Activated naive CD8-positive, alpha-beta T cell treated with anti-CD3 and anti-CD28 coated beads for 36 hours (primary cell): Measurements from ENCODE around the gene UROC1. TPM values are rescaled to one million over a fixed set of nuclear protein-coding genes. Genes with fewer than 3 reads are reported as not detected.

Experiments used
- DNase-seq: peaks from one replicate; pipeline ENCODE4 v3.0.0; 2021
- H3K27ac Mint-ChIP-seq: one replicate; pipeline ENCODE4 v1.8.0; 2022; ENCODE audit warnings: mild to moderate bottlenecking, moderate library complexity, mixed read lengths
- H3K27me3 Mint-ChIP-seq: one replicate; pipeline ENCODE4 v1.8.0; 2022; ENCODE audit warnings: mild to moderate bottlenecking, mixed read lengths
- H3K36me3 Mint-ChIP-seq: one replicate; pipeline ENCODE4 v1.8.0; 2021; ENCODE audit warnings: mild to moderate bottlenecking, mixed read lengths
- H3K4me1 Mint-ChIP-seq: one replicate; pipeline ENCODE4 v1.8.0; 2021; ENCODE audit warnings: mixed read lengths
- H3K4me3 Mint-ChIP-seq: one replicate; pipeline ENCODE4 v1.8.0; 2022; ENCODE audit warnings: mild to moderate bottlenecking, moderate library complexity, mixed read lengths
- H3K9me3 Mint-ChIP-seq: one replicate; pipeline ENCODE4 v1.8.0; 2022; ENCODE audit warnings: mixed read lengths
- total RNA-seq, 2 experiments: library from RNA; stranded (reverse); gene quantifications; one replicate each; pipeline ENCODE4 v1.2.3, GENCODE V29; 2021

UROC1 gene
- total RNA-seq, 2 experiments from 2014 or later, result not detected

GRCh38 chr3:126502656-126503055 is 14.9 kb downstream of the UROC1 start:
- H3K4me3 Mint-ChIP-seq, result no peak overlapping the region
- H3K27ac Mint-ChIP-seq, result no peak overlapping the region
- no peak for DNase-seq
- H3K27me3 Mint-ChIP-seq, result no peaks in the 10 kb centered on the region
- H3K36me3 Mint-ChIP-seq, result no peaks in the 10 kb centered on the region
- H3K4me1 Mint-ChIP-seq, result no peaks in the 10 kb centered on the region
- no peaks in the 10 kb centered on the region for H3K9me3 Mint-ChIP-seq

- no peaks in the 10 kb centered on the region for H3K36me3 Mint-ChIP-seq
- H3K4me1 Mint-ChIP-seq, result no peaks in the 10 kb centered on the region
- no peak overlapping the region for H3K27ac Mint-ChIP-seq
- H3K27me3 Mint-ChIP-seq, result no peaks in the 10 kb centered on the region
- no peak for DNase-seq
- H3K9me3 Mint-ChIP-seq, result no peaks in the 10 kb centered on the region
- no peak overlapping the region for H3K4me3 Mint-ChIP-seq
Observed at GRCh38 chr3:126501736-126502135, 15.8 kb downstream of the UROC1 start.

- no peak overlapping the region for H3K4me3 Mint-ChIP-seq
- H3K27ac Mint-ChIP-seq, result no peak overlapping the region
- no peaks in the 10 kb centered on the region for H3K27me3 Mint-ChIP-seq
- no peaks in the 10 kb centered on the region for H3K9me3 Mint-ChIP-seq
- H3K4me1 Mint-ChIP-seq, result no peaks in the 10 kb centered on the region
- no peaks in the 10 kb centered on the region for H3K36me3 Mint-ChIP-seq
- no peak for DNase-seq
Observed at GRCh38 chr3:126501054-126501453, 16.5 kb downstream of the UROC1 start.

GRCh38 chr3:126500016-126500415 is 17.6 kb downstream of the UROC1 start:
- Mint-ChIP-seq H3K27me3 (no peaks in the 10 kb centered on the region), H3K27ac (no peak overlapping the region), H3K9me3 (no peaks in the 10 kb centered on the region), H3K36me3 (no peaks in the 10 kb centered on the region), H3K4me3 (no peak overlapping the region), H3K4me1 (no peaks in the 10 kb centered on the region)
- DNase-seq, result no peak

GRCh38 chr3:126499401-126499800 is 18.2 kb downstream of the UROC1 start:
- no peak for DNase-seq
- Mint-ChIP-seq H3K36me3 (no peaks in the 10 kb centered on the region), H3K4me3 (no peak overlapping the region), H3K27ac (no peak overlapping the region), H3K9me3 (no peaks in the 10 kb centered on the region), H3K27me3 (no peaks in the 10 kb centered on the region), H3K4me1 (no peaks in the 10 kb centered on the region)

GRCh38 chr3:126498929-126499328 is 18.6 kb downstream of the UROC1 start:
- H3K27me3 Mint-ChIP-seq, result no peaks in the 10 kb centered on the region
- H3K4me1 Mint-ChIP-seq, result peaks cover 3% of the 10 kb centered on the region
- DNase-seq, result no peak
- no peaks in the 10 kb centered on the region for H3K36me3 Mint-ChIP-seq
- H3K9me3 Mint-ChIP-seq, result no peaks in the 10 kb centered on the region
- H3K27ac Mint-ChIP-seq, result no peak overlapping the region
- H3K4me3 Mint-ChIP-seq, result no peak overlapping the region

GRCh38 chr3:126498461-126498860 is 19.1 kb downstream of the UROC1 start:
- Mint-ChIP-seq H3K9me3 (no peaks in the 10 kb centered on the region), H3K4me1 (peaks cover 3% of the 10 kb centered on the region), H3K27ac (no peak overlapping the region), H3K4me3 (no peak overlapping the region), H3K36me3 (no peaks in the 10 kb centered on the region), H3K27me3 (no peaks in the 10 kb centered on the region)
- DNase-seq, result no peak

GRCh38 chr3:126497956-126498355 is 19.6 kb downstream of the UROC1 start:
- Mint-ChIP-seq H3K4me1 (peaks cover 7% of the 10 kb centered on the region), H3K9me3 (no peaks in the 10 kb centered on the region), H3K4me3 (no peak overlapping the region), H3K36me3 (no peaks in the 10 kb centered on the region), H3K27me3 (no peaks in the 10 kb centered on the region), H3K27ac (no peak overlapping the region)
- no peak for DNase-seq

GRCh38 chr3:126496894-126497850 is 20.4 kb downstream of the UROC1 start:
- no peak overlapping the region for H3K27ac Mint-ChIP-seq
- H3K4me3 Mint-ChIP-seq, result no peak overlapping the region
- DNase-seq, result no peak
- H3K4me1 Mint-ChIP-seq, result peaks cover 7% of the 10 kb centered on the region
- H3K36me3 Mint-ChIP-seq, result no peaks in the 10 kb centered on the region
- no peaks in the 10 kb centered on the region for H3K27me3 Mint-ChIP-seq
- no peaks in the 10 kb centered on the region for H3K9me3 Mint-ChIP-seq

GRCh38 chr3:126495786-126496185 is 21.8 kb downstream of the UROC1 start:
- no peak overlapping the region for H3K4me3 Mint-ChIP-seq
- no peak for DNase-seq
- no peak overlapping the region for H3K27ac Mint-ChIP-seq
- no peaks in the 10 kb centered on the region for H3K36me3 Mint-ChIP-seq
- peaks cover 7% of the 10 kb centered on the region for H3K4me1 Mint-ChIP-seq
- no peaks in the 10 kb centered on the region for H3K9me3 Mint-ChIP-seq
- no peaks in the 10 kb centered on the region for H3K27me3 Mint-ChIP-seq

GRCh38 chr3:126494970-126495230 is 22.7 kb downstream of the UROC1 start:
- Mint-ChIP-seq H3K36me3 (no peaks in the 10 kb centered on the region), H3K27ac (no peak overlapping the region), H3K9me3 (no peaks in the 10 kb centered on the region)

GRCh38 chr3:126494204-126494969 is 23.2 kb downstream of the UROC1 start:
- Mint-ChIP-seq H3K27ac (no peak overlapping the region), H3K36me3 (no peaks in the 10 kb centered on the region), H3K4me3 (no peak overlapping the region)

More at GRCh38 chr3:126494970-126495230, 22.7 kb downstream of the UROC1 start:
- H3K4me3 Mint-ChIP-seq, result no peak overlapping the region
- no peaks in the 10 kb centered on the region for H3K27me3 Mint-ChIP-seq
- peaks cover 7% of the 10 kb centered on the region for H3K4me1 Mint-ChIP-seq
- DNase-seq, result no peak

GRCh38 chr3:126493739-126494138 is 23.8 kb downstream of the UROC1 start:
- Mint-ChIP-seq H3K36me3 (no peaks in the 10 kb centered on the region), H3K27me3 (no peaks in the 10 kb centered on the region), H3K4me1 (peaks cover 7% of the 10 kb centered on the region), H3K9me3 (no peaks in the 10 kb centered on the region), H3K4me3 (no peak overlapping the region), H3K27ac (no peak overlapping the region)
- DNase-seq, result no peak

More at GRCh38 chr3:126494204-126494969, 23.2 kb downstream of the UROC1 start:
- Mint-ChIP-seq H3K4me1 (peaks cover 7% of the 10 kb centered on the region), H3K9me3 (no peaks in the 10 kb centered on the region), H3K27me3 (no peaks in the 10 kb centered on the region)
- no peak for DNase-seq

- no peak for DNase-seq
- Mint-ChIP-seq H3K4me3 (no peak overlapping the region), H3K4me1 (peaks cover 7% of the 10 kb centered on the region), H3K27me3 (no peaks in the 10 kb centered on the region), H3K9me3 (no peaks in the 10 kb centered on the region), H3K27ac (no peak overlapping the region), H3K36me3 (no peaks in the 10 kb centered on the region)
Observed at GRCh38 chr3:126493051-126493450, 24.5 kb downstream of the UROC1 start.

- Mint-ChIP-seq H3K4me3 (no peak overlapping the region), H3K27ac (no peak overlapping the region), H3K36me3 (no peaks in the 10 kb centered on the region), H3K27me3 (no peaks in the 10 kb centered on the region), H3K9me3 (no peaks in the 10 kb centered on the region), H3K4me1 (peaks cover 14% of the 10 kb centered on the region)
- no peak for DNase-seq
Observed at GRCh38 chr3:126491221-126492013, 26.2 kb downstream of the UROC1 start.
